Measurements from ENCODE around the gene LRRC23.
A peak's percentile ranks its signal among the peaks of the same experiment; 100 is the strongest.

LRRC23 gene

DNA sequence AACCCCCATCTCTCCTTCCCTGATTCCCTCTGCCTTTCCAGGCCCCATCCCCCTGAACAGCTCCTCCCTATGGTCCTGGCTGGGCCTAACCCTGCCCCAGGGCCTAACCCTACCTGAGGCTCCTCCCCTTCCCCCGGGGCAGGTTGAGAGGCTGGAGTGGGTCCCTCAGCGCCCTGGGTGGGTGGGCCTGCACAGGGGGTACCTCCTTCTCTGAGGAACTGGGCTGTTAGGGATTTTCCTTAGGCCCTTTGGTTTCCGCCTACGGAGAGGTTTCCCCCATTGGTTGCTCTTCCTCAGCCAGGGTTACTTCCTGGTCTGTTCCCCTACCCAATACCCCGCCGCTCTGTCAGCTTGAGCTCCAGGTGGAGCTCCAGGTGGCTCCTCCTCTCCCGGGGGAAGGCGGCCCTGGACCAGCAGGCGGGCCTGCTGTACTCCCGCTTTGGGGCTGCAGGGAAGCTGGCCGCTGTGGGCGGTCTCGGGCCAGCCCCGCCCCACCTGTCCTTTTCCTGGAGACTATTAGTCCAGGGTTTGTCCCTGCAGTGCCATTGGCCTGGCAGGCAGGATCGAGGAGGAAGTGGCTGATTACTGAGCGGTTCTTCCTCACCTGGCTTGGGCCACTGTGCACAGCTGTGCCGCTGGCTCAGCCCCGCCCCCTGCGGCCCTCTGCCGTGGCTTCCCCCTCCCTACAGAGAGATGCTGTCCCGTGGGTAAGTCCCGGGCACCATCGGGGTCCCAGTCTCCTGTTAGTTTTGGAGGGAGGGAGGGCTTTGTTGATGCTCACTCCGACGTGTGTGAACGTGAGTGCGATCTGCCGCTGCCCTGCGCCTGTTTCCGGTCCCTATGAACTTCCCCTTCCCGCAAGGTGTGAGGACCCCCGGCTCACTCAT lies 41.7 kb downstream of the LRRC23 start:
- DNase-seq, result peak; percentile 97 to 98

- DNase-seq, result no peak
These were observed 42.3 kb downstream of the LRRC23 start for GRCh38 chr12:6946920-6947374.

- DNase-seq, result no peak
These were observed 43.0 kb downstream of the LRRC23 start for GRCh38 chr12:6947615-6948014.

DNA sequence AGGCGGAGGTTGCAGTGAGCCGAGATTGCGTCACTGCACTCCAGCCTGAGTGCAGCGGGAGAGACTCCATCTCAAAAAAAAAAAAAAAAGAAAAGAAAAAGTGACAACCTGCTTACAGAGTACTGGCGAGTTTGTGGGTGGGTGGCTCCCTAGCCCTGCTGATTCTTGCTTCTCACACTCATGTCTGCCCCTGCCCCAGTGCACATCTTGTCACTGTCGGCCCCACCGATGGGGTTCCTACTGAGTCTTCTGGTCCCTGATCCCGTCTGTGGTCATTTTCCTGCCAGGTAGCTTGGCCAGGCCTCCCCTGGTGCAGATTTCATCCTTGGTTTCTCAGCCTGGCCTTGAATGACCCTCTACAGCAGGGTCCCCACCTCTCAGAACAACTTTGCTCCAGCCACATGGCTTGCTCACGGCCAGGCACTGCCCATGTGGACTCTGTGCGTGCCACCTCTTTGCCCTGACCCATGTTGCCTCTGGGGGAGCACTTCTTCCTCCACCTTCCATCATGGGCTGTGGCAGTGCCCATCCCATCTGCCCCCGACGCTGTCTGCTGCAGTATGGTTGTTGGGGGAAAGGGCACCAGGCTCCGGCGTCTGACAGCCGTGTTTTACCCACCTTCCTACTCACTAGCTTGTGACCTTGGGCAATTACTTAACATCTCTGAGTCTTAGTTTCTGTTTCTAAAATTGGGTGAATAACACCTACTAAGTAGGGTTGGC lies 44.4 kb downstream of the LRRC23 start:
- DNase-seq, result no peak

DNA sequence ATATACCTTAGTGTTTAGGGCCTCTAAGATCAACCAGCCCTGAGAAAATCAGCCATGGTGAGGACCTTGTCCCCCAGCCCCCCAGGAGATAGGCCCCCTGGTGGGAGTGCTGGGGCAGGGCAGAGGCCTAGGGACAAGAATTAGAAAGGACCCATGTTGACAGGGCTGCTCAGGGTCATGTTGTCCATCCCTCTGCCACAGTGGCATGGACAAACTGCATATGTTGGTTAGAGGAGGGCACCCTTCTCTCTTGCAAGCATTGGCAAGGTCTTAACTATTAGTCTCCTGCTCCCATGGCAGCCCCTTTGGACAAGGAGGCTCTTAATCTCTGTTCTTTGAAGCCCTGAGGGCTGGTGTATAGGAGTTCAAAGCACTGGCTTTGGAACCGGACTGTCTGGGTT lies 45.8 kb downstream of the LRRC23 start:
- DNase-seq, result no peak

GRCh38 chr12:6950811-6951540 lies 46.4 kb downstream of the LRRC23 start, which contains the start of gene PTPN6:
Gene PTPN6 (plus strand): TSS chr12:6951356. CDS start chr12:6951513, 157 bp downstream.
- DNase-seq, result no peak

GRCh38 chr12:6951551-6952120 lies 47.0 kb downstream of the LRRC23 start:
- no peak for DNase-seq

GRCh38 chr12:6952121-6952862 lies 47.7 kb downstream of the LRRC23 start:
- DNase-seq, result no peak

GRCh38 chr12:6952863-6953441 lies 48.3 kb downstream of the LRRC23 start:
- no peak for DNase-seq

DNA sequence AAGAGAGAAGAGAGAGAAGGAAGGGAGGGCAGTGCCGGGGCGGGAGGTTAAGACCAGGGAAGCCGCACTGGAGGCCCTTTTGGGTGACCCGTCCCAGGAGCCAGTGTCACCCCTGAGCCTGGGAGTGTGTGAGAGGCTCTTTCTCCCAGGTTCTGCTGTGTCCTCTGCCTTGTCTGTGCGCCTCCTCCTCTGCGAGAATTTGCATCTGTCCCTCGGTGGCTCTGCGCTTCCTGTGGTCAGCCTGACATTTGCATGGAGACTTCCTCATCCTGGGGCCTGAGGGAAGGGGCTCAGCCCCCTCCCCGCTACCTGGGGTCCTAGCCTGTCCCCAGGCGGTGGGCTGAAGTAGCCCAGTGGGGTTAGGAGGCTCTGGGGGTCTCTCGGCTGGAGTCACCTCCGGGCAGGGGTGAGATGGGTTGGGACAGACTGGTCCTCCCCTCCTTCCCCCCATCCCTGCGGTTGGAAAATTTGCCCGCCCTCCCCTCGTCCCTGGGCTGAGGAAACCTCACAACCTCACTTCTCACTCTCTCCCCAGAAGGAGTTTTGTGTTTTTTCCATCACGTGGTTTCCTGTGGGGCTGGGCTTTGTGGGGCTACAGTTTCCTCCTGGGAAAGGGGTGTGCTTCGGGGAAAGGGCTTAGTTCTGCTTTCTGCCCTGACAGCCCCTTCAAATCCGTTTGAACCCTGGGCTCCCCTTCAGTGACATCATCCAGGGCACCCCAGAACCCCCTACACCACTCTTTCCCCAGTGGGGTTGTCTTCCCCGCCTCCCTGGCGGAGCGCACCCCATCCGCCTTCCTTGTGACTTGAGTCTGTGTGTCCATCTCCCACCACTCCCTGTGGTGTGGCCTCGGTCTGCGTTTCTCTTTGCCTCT lies 49.1 kb downstream of the LRRC23 start:
- no peak for DNase-seq

DNA sequence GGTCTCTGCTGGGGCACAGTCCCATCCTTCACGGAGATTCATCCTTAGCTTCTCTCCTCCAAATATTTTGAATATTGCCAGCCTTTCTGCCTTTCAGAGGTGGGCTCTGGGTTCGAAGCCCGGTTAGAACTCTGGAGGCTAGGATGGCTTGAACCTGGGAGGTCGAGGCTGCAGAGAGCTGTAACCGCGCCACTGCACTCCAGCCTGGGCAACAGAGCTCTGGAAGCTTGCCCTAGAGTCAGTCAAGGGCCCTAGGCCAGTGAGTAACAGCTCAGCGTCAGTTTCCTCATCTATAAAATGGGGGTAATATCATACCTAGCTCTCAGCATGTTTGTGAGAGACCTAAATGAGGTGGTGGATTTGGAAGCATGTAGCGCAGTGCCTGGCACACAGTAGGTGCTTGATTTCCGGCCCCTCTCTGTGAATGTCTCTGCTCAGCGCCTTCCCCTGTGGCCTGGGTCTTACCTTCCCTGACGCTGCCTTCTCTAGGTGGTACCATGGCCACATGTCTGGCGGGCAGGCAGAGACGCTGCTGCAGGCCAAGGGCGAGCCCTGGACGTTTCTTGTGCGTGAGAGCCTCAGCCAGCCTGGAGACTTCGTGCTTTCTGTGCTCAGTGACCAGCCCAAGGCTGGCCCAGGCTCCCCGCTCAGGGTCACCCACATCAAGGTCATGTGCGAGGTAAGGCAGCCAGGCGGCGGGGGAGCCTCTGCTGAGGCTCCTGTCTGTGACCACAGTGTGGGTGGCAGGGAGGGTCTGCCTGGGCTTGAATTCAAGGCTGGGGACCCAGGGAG lies 49.9 kb downstream of the LRRC23 start:
- DNase-seq, result no peak

DNA sequence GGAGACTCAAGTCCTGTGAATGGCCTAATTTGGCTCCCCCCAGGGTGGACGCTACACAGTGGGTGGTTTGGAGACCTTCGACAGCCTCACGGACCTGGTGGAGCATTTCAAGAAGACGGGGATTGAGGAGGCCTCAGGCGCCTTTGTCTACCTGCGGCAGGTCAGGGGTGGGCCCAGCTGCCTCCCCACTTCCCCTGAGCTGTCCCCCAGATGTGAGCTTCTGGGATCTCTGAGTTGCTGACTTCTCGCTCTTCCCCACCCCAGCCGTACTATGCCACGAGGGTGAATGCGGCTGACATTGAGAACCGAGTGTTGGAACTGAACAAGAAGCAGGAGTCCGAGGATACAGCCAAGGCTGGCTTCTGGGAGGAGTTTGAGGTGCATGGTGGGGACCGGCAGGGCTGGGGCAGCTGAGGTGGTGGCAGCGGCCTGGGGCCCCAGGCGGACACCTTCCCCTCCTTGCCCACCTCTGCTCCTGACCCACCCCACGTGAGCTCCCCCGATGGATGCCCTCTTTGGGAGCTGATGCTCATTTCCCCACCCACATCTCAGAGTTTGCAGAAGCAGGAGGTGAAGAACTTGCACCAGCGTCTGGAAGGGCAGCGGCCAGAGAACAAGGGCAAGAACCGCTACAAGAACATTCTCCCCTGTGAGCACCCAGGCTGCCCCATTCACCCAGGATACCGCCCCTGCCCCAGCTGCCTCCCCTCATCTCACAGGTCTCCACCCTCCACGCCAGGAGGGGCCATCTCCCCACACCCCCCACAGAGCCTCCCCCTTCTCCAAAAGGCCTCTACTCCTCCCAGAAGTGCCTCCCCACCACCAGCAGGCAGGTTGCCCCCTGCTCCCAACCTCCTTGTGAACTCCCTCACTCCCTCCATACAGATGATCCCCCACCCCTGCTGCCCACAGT lies 50.7 kb downstream of the LRRC23 start:
- no peak for DNase-seq

DNA sequence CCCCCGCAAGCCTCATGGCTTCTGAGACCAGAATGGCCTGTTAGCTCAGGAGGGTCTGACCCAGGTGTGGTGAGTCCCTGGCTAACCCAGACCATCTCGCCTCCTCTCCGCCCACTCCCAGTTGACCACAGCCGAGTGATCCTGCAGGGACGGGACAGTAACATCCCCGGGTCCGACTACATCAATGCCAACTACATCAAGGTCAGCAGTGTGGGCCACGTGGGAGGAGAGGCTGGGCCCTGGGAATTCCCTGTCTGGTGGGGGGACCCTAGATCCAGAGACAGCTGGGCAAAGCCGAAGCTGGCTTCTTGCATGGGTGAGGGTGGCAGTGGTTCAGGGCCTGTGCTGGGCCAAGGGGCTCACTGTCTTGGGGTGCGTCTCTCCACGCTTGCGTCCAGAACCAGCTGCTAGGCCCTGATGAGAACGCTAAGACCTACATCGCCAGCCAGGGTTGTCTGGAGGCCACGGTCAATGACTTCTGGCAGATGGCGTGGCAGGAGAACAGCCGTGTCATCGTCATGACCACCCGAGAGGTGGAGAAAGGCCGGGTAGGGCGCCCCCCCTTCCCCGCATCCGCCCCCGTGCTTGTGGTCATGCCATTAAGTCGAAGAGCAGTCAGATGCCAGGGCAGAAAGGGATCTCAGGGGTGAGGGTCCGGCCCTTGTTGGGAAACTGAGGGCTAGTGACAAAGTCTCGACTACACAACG lies 51.6 kb downstream of the LRRC23 start:
- no peak for DNase-seq

GRCh38 chr12:6957151-6957701 lies 52.6 kb downstream of the LRRC23 start:
- no peak for DNase-seq

- DNase-seq, result no peak
These were observed 53.4 kb downstream of the LRRC23 start for GRCh38 chr12:6957741-6958608.

DNA sequence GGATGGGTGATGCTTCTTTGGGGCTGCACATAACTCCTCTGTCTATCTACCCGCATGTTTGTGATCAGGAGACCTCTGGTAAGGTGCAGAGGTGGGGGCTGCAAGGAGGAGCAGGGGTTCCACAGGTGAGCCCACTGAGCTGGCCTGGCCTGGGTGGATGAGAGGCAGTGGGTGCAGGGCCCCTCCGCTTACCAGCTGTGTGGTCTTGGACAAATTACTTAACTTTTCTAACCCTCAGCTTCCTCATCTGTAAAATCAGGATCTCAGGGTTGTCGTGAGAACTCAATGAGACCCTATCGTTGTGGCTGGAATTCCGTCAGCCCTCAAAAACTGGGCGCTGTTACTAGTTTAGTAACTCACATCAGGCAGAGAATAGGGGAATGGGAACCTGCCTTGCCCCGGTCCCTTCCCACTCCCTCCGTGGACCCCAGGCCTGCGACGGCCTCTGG lies 54.0 kb downstream of the LRRC23 start:
- no peak for DNase-seq
